ENCODE results near the gene FANCC. TPM values are rescaled to one million over a fixed set of nuclear protein-coding genes. Genes with fewer than 3 reads are reported as not detected.

The FANCC gene
- total RNA-seq, 1 experiment from 2014 or later: 14.6 TPM

DNA sequence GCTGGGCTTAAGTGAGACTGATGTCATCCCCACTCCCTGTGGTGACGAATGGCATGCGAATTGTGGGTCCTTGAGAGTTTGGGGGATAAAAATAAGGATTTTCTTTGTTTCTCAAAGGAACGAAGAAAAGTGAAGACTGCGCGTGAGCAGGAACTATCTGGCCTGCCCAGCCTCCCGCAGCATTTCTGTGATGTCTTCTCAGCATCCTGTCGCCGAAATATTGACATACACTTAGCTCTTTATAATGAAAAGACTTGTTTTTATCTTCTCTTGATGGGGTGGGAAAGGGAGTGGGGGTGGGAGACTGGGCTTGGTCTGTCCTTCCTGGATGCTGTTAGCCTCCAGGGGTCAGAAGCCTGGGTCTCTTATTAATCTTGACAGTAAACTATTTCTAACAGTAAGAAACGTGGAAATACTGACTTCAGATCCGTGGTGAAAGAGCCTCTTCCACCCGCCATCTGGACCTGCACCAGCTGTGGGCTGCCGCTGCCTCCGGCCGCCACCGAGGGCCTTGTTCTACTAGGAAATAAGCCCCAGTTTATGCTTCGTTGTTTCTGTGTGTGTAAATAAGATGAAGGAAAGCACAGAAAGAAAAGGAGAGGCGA is 239.6 kb downstream of the FANCC start:
- DNase-seq (ENCODE audit: extremely low read depth, low read depth): no peak

DNA sequence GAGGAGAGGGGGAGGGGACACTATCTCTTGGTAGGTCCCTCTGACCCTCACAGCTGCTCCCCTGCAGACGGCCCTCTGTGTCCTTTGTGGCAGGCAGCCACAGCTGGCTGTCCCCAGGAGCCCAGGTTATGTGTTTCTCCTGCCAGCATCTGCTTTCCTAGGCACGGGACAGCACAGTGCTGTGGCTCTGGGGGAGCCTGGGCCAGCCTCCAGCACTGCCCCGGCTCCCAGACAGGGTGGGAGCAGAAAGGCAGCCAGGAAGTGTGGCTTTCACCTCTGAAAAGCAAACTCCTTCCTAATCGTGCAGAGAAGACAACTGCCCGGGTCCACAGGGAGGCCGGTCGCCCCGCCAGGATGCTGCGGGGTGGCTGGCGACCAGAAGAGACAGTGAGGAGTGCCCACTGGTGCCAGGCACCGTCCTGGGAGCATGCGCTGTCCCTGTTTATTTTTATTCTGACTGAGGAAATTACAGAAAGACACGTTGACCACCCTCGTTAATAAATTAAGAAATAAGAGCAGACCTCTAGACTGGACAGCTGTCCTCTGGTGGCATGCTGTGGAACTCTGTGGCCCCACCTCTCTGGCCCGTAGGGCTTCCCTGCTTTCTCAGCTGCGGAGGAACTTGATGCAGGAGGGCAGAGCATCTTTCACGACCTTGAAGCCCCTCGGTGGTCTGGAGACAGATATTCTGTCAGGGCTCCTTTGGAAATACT is 240.3 kb downstream of the FANCC start:
- no peak for DNase-seq (ENCODE audit: extremely low read depth, low read depth)

DNA sequence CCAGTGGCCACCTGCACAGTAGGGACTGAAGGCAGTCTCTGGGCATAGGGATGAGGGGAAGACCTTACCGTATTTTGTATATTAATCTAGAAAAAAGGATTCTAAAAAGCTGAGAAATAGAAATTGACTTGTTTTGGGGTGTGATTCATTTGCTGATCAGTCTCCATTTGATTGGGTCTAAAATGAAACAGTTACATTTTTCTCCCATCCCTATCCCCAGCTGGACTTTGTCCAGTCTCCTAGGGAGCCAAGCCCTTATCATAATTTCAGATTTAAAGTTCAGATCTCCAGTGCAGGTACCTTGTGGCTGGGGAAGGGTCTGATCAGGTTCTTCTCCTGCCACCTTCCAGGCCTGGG is 240.8 kb downstream of the FANCC start:
- no peak for DNase-seq (ENCODE audit: extremely low read depth, low read depth)

DNA sequence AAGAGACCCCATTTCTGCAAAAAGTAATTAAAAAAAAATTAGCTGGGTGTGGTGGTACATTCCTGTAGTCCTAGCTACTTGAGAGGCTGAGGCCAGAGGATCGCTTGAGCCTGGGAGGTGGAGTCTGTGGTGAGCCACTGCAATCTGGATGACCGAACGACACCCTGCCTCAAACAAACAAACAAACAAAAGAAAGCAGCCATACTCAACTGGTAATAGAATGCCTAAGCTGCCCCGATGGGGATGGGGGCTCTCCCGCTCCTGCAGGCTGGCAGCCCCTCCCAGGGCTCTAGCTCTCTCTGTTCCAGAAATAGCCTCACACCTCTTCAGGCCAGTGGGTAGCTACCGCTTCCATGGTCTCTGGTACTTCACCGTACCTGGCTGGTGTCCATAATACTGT is 241.8 kb downstream of the FANCC start:
- no peak for DNase-seq (ENCODE audit: extremely low read depth, low read depth)

DNA sequence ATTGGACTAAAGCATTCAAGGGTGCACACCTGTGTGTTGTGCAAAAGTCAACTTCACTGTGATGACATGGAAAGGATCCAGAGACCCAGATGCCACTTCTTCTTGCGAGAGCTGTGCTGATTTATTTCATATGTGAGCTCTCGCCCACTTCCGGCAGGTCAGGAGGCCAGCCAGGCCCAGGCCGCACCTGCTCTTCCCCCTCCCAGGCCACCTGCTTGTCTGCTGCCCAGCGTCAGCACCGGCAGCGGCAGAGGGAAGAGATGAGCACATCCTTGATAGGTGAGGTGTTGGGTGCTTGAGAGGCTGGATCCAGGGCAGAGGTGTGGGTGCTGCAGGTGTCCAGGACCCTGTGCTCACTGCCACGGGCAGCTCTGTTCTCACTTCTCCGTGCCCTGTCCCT is 242.9 kb downstream of the FANCC start:
- DNase-seq (ENCODE audit: extremely low read depth, low read depth): no peak

DNA sequence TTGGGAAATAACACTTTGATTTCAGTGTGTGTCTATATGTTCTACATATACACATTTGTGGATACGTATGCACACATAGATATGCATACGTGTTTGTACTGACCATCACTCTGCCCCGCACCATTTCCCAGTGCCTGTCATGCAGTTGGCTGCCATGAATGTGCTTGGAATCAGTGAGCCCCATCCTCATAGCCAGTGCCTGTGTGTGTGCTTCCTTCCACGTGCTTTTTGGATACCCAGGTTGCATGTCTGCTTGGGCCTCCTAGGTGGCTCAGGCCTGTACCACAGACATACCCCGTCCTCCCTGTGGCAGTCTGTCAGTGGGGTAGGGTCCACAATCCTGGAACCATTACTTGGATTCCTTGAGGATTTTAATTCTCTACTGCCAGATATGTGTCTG is 243.6 kb downstream of the FANCC start:
- DNase-seq (ENCODE audit: extremely low read depth, low read depth): no peak

DNA sequence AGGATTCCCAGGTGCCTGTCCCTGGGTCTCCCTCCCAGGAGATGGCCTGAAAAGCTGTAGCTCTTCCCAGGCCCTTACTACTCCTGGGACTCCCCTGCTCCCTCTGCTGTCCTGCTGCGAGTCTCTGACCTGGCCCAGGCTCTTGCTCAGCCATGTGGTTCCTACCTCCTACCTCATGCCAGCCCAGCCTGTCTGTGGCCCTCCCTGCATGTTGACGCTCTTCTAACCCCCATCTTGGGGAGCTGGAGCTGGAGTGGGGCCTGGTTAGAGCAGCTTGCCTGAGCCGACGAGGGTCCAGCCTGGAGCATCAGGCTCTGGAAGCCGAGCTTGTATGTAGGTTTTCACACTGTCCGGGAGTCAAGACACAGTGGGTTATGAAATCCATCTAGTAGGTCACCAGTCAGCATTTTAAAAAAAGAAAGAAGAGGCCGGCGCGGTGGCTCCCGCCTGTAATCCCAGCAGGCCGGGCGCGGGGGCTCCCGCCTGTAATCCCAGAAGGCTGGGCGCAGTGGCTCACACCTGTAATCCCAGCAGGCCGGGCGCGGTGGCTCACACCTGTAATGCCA is 244.4 kb downstream of the FANCC start:
- no peak for DNase-seq (ENCODE audit: extremely low read depth, low read depth)

DNA sequence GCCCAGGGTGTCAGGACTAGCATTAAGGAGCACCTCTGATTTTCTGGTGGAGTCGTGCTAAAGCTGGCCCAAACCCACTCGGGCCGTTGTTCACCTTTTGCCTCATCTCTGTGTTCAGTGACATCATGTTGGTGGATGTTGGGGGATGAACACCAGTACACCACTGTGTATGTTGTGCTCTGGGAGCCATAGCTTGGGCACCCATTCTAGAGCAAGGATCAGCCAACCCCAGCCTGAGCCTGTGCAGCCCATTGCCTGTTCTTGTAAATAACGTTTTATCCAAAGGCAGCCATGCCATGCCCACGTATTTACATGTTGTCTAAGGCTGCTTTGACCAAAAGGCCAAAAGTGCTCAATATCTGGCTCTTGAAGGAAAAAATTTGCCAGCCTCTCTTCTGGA is 245.6 kb downstream of the FANCC start:
- no peak for DNase-seq (ENCODE audit: extremely low read depth, low read depth)

DNA sequence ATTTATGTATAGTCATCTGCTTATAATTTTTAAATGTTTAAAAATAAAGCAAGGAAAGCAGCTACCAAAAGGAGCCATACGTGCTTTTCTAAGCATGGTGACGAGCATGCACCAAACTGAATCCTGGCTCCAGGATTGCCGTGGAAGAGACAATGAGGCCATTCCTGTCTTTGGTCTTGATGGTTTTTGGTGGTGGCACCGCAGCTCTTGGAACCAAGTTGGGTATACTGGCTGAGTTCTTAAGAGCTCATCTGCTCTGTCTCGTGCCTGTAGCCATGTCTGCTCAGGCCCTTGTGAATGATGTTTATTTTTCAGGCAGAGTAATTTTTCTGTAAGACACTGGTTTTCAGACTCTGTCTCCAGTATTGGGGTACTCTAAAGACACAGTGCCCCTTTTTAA is 246.1 kb downstream of the FANCC start:
- no peak for DNase-seq (ENCODE audit: extremely low read depth, low read depth)

DNA sequence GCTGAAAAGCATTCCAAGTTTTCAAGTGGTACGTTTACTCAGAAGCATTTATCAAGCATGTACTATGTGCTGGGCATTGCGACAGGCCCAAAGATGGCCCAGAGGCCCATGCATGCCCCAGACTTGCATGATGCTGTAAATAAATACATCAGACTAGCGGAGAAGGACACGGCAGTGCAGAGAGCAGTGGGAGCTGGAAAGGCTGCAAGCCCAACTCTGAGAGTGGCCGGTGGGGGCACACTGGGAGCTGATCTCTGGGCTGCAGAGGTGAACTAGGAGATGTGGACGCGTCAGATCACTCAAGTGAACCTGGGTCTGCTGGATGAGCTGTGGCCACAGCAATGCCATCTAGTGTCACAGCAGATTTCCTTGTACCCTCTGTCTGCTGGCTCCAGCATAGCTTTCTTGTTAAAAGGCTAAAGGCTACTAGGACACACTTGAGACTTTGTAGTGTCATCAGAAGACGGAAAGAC is 246.9 kb downstream of the FANCC start:
- no peak for DNase-seq (ENCODE audit: extremely low read depth, low read depth)

DNA sequence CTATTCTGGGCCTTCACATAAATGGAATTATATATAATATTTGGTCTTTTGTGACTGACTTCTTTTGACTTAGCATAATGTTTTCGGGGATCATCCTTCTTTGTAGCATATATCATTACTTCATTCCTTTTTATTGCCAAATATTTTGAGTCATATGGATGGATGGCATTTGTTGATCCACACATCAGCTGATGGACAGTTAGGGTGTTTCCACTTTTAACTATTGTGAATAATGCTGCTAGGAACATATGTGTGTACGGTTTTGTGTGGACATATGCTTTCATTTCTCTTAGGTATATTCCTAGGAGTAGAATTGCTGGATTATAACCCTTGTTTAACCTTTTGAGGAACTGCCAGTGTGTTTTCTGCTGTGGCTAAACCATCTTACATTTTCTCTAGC is 249.6 kb downstream of the FANCC start:
- DNase-seq (ENCODE audit: extremely low read depth, low read depth): no peak

DNA sequence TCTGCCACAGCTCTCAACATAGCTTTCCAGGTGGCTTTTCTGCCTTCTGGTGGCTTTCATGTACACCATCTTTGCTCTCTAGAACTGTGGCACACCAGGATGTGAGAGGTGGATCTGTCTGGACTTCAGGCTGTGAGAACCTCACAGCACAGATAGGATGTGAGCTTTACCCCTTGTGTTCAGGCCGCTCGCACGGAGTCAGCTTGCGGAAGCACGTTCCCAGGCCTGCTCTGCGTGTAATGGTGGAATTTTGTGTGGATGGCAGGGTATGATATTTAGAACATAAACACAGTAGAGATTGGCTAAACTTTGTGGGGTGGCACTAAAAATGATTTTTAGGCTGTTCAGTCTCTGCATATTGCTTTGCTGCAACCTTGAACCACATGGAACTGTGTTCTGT is 250.5 kb downstream of the FANCC start:
- no peak for DNase-seq (ENCODE audit: extremely low read depth, low read depth)

DNA sequence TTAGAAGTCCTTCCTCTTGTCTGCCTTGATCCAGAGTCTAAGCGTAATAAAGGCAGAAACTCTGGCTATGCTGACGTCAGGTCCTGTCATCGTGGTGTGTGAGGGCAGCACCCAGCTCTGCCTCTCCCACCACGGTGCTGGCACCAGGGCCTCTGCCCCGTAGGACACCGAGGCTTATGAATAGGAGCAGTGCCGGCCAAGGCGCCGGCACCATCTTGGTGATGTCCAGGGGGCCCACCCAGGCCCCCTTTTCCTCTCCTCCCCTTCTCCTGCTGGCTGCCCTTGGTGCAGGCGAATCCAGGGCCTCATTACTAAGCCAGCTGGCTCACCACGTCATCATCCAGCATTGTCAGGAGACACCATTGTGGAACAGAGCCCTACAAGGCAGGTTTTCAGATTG is 252.3 kb downstream of the FANCC start:
- DNase-seq (ENCODE audit: extremely low read depth, low read depth): no peak

DNA sequence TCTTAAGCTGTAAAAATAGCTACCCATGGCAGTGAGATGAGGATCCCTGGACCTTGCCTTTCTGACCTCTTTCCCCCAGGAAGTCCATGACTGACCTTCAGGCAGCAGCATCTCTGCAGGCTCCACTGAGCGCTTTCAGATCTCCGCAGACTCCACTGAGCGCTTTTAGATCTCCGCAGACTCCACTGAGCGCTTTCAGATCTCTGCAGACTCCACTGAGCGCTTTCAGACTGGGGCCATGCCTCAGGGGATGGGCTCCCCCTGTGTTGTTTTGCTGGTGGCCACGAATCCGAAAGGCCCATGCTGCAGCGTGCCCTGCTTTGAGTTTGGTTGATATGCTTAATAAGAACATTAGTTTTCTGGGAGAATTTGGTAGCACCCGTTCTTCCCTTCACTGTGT is 254.2 kb downstream of the FANCC start:
- no peak for DNase-seq (ENCODE audit: extremely low read depth, low read depth)

DNA sequence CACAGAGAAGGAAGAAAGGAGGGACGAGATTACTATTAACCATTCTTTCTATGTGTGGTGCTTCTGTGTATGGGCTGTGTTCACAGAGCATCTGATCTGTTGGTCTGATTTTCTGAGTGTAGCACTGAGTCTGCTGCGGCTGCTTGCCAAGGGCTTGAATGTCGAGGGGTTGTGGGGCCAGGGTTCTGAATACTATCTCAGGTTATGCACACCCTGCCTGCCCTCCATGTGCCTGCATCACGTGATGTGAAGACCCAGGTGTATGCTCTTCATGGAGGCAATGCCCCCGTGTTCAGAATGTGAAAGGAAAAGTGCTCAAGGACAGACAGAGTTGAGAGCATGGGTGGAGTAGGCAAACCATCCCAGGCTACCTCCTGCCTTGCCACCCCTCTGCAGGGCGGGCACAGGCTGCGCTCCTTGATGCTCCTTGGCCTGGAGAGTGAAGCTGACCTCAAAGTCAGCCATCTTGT is 254.9 kb downstream of the FANCC start:
- no peak for DNase-seq (ENCODE audit: extremely low read depth, low read depth)

DNA sequence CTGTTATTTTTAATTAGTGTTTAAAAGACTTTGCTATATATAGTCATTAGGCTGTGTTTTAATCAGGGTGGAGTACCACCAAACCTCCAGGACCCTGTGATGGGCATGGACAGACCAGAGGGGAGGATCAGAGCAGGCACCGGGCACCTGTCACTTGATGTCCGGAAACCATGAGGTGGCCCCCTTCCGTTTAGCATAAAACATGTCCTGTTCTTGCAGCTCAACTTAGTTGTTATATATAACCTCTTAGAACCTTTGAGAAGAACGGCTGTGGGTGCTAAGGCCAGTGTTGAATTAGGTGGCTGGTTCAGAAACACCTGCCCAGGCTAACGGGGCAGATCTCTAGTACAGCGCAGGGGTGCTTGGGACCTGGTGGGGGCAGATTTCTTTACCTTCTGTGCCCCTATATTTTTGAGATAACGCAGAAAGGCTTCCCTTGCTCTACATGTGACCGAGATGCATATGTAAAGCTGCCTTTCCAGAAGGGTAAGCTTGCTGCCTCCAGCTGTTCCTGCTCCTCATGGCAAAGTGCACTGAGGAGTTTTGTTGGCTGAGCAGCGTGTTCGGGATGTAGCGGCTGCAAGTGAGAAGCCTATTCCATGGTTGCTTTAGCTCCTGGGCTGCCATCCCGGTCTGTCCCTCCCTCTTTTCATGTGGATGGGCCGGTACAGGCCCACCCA is 255.5 kb downstream of the FANCC start:
- DNase-seq (ENCODE audit: extremely low read depth, low read depth): no peak

DNA sequence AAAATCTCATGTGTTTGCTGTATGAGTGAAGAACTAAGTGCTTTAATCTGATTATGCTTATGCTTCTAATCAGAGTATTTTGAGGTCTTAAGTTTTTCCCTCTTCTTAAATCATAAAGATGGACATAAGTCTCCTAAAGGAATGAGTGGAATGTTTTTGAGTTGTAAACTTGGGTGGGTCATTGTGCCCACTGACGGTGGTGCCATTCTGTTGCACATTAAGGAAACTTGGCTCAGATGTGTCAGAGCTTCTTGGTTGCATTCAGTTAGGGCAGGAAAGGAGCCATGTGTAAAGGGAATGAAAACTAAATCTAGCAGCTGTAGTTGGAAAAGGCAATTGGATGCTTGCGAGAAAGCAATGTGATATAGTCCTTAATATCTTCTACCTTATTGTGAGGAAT is 256.6 kb downstream of the FANCC start:
- no peak for DNase-seq (ENCODE audit: extremely low read depth, low read depth)

DNA sequence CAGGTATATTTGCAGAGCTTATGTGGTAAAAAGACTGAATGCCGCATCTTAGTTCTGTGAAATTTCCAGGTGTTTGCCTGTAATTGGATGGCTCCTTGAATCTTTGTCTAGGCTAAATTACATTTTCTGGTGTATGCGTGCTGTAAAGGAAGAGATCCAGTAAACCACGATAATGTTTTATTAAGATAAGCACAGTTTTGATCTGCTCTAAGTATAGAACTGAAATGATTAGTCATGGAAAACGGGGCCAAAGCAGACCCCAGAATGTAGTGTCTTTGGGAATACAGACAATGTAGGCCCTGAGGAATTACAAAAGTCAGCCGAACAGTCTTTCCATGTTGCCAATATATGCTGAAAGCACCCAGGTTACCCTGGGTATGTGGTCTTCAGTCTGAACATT is 257.3 kb downstream of the FANCC start:
- DNase-seq (ENCODE audit: extremely low read depth, low read depth): no peak

DNA sequence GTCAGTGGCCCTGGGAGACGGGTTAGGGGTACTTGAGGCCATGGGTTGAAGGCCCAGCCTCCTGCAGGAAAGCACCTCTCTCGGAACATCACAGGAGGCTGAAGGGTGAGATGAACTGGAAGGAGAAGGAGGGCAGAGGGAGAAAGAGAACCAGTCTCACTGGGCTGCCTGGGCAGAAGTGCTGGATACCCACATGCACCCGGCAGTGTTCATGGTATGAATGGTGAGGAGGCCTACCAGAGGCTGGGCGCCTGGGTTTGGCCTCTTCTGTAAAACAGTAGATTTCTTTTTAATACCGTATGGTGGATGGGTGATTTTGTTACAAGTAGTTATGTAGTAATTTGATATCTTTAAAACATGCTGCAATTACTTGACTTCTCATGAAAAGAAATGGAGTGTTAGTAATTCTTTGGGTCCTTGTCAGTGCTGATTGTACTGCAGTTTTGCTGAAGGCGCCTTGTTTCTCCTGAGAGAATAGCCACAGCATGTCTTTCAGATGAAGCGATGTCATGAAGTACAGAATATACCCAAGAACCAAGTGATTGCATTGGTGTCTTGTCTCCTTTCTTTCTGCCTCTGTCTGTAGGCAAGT is 258.6 kb downstream of the FANCC start:
- no peak for DNase-seq (ENCODE audit: extremely low read depth, low read depth)

DNA sequence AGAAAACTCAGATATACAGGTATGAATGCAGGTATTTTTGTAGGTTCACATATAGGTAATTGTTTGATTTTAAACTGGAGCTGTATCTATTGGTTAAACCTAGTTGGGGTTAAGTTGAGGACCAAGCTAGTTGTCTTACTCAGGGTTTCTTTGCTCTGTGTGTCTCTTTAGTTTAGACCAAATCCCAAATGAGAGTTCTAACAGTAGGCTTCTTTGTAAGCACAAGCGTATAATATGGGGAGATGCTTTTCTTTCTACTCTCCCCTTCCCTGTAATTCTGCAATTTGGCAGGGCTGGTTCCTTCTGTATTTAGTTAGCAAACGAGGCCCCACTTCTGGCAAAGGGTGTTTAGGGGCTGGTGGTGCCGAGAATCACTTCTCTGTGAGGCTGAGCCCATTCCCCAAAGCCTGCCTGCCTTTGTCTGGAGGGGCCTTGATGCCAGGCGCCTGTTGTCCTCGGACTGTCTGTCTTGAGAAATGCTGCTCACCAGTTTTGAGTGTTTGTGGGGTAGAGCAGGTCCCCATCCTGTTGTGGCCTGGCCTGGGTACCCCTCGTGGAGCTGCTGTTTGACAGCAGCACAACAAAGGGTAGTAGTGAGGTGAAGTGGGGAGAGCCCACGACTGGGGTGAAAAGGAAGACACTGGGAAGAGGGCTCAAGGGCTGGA is 259.3 kb downstream of the FANCC start:
- no peak for DNase-seq (ENCODE audit: extremely low read depth, low read depth)

DNA sequence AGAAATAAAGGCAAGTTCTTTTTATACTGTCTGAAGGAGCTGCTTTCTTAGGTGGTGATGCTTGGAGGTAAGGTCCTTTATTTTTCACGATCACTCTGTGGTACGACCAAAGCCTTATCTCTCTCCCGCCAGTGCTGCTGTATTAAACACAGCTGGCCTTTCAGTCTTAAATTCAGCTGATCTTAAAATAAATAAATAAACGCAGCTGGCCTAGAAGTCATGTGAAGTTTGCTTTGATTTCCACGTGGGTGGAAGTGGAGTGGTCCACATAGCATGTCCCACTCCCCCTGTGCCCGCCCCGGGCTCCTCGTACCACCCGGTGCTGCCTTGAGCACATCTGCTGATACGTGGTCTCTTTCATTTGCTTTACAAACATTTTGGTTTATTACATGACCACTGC is 260.4 kb downstream of the FANCC start:
- DNase-seq (ENCODE audit: extremely low read depth, low read depth): no peak
